Placental epithelial cell (primary cell): ENCODE results near the gene NFKB2. TPM values are rescaled to one million over a fixed set of nuclear protein-coding genes. Genes with fewer than 3 reads are reported as not detected.

Source experiments
- small RNA-seq: library from RNA; depleted of rRNA; stranded (forward); fragments of <200 nt; gene quantifications from one replicate; pipeline ENCODE3, GENCODE V24; 2012
- total RNA-seq: library from RNA; depleted of rRNA; stranded (reverse); fragments of >200 nt; gene quantifications from 2 replicates; pipeline ENCODE4 v1.2.3, GENCODE V29; 2012

Gene NFKB2
- 15.3 and 19.0 TPM in 2 replicates for total RNA-seq

DNA sequence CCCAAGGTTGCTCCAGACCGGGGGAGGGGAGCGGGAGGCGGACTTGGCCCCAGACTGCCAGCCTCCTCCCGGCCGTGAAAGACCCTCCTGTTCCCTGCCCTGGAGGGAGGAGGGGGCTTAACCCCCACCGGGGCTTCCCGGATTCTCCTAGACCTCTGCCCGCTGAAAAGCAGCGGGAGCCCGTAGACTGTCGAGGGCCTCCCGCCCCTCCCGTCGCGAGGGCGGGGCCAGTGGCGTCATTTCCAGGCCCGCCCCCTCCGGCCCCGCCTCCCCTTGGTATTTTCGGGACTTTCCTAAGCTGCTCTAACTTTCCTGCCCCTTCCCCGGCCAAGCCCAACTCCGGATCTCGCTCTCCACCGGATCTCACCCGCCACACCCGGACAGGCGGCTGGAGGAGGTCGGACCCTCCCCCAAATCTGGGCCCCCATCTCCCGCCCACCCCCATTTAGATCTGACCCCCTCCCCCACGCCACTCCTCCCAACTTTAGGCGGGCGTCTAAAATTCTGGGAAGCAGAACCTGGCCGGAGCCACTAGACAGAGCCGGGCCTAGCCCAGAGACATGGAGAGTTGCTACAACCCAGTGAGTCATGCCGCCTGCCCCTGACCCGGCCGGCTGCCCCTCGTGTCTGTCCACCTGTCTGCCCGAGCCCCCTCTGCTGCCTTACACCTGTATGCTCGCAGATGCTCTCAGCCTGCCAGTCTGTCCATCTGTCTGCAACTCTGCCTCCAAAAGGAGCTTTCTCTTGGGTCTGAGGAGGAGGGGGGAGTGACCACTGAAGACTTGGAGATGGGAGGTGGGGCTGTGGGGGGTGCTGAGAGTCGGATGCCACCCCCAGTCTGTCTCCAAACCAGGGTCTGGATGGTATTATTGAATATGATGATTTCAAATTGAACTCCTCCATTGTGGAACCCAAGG is at the start of gene NFKB2:
NFKB2 (plus strand) TSS at position 306 of the 917 bp plus-strand sequence; CDS start at position 561, 255 bp downstream.

DNA sequence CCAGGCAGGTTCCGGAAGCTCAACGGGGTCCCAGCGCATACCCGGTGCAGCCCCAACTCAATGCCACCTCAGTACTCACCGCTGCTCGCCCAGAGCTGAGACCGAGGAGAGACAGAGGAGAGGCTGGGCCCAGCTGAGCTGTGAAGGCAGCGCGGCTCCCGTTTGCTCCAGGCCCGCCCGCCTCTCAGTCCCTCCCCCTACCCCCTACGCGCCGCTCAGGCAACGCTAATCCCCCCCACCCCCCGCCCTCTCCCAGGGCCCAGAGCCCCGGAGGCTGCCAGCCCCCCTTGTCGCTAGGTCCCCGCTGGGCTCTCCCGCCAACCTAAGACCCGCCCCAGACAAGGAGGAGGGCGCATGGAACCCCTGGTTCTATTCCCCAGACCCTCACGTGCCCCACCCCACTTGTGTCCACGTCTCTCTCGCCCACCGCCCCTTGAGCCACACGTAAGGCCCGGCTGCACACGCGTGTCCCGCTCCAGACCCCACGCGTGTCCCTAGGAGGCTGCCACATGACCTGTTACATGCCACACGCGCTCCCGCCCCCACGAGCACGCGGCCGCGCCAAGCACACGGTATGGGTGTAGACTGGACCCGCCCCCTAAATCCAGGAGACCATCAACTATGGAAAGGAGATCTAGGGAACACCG is 23.2 kb downstream of the NFKB2 start, which contains the start of gene PSD:
PSD (minus strand) TSS at position 164 of the 647 bp plus-strand sequence. CDS start 1,747 bp downstream, outside the sequence.

DNA sequence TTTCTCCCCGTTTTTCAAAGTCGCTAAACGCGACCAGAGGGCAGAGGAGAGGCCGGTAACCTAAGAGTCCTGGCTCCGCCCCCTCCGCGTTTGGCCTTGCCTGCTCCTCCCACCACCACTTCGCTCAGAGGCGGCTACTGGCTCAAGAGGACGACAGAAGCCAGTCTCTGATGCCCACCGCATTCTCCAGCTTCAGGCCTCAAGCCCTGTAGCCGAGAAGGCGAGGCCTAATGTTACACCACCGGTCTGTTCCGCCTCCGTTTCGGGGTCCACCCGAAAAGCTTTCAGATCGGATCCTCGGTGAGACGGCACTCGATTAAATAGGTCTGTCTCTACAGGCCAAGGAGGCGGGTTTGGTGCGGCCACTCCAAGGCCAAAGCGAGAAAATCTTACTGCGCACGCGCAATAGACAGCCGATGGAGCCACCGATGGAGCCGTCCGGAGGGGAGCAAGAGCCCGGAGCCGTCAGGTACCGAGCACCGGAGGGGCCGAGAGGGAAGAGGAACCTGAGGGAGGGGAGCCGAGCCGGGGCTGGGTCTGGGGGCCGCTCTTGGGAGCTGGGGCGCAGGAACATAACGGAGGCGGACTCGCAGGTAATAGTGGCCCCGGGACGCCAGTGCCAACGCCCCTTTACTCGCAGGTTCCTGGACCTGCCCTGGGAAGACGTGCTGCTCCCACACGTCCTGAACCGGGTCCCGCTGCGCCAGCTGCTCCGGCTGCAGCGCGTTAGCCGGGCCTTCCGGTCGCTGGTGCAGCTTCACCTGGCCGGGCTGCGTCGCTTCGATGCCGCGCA is 25.4 kb downstream of the NFKB2 start, which contains the start of gene FBXL15:
FBXL15 (plus strand) TSS at position 123 of the 793 bp plus-strand sequence; CDS start at position 417, 294 bp downstream.

DNA sequence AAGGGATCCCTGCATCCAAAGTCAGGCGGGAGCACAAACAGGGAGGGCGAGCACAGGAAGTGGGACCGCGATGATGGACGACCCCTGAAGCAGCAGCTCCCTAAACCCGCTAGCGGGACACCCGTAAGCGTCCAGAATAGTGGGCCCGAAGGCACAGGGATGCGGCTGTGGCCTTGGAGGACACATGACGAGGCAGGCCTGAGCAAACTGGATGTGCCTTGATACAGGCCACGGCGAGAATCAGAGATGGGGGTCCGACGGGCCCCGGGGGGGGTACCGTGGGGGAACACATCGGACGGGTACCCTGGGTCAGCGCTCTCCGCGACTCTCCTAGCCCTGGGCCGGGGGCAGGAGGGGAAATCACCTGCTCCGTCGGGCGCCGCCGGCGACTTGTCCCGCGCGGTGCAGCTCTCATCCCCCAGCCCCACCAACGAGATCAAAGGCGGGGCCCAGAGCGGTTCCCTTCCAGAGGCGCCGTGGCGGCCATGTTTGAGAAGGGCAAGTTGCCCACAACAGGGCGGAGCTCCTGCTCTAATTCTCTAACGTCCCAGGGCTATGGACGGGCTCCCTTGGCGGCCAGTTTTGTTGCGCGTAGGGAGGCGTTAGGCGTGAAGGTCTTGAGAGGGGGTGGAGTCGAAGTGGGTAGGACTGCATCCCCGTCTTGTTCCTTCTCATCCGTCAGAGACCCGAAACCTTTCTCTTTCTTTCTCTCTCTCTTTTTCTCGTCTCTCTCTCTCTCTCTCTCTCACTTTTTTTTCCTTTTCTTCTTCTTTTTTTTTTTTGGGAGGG is 36.9 kb downstream of the NFKB2 start, which contains the start of gene CUEDC2:
CUEDC2 (minus strand) TSS at position 413 of the 789 bp plus-strand sequence. CDS start 7,386 bp downstream, outside the sequence.

DNA sequence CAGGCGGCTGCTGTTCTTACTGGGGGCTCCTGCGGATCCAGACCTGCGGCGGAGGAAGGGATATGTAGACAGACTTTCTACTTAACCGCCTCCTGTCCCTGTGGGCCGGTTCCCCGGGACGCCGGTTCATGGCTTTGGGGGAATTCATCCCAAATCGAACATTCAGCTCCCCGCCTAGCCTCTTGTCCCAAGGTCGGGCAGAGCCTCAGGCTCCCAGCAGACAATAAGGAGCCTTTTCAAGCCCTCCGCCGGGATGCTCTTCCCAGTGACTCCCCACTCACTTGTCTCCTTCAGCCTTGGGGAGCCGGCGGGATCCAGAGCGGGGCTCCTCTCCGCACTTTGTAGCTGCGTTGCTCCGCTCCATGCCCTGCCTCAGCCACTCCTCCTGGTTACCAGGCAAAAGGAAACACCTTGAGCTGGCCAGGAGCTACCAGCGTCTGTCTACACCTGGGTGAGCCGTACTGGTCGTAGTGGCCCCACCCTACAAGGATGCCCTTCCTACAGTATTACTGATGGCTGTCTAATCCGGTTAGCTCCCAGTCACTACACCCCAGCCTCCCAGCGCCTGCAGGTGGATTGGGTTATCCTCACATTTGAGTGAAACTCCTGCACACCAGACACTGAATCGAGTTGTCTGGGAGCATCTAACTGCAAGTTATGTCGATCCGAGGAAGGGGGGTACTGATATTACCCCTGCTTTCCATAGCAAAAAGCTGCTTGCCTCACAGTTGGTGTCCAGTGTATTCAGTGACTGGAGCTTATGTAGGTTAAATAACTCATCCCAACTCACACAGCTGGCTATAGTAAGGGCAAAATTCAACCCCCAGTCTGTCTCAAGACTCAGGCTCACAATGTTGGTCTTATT is 55.8 kb downstream of the NFKB2 start, which contains the start of gene C10orf95:
C10orf95 (minus strand) TSS at position 439 of the 865 bp plus-strand sequence. CDS start 450 bp downstream, outside the sequence.

Small RNA genes within 50 kb of the gene (small RNA-seq; reads per million reads assigned to genes)
- 30.5 reads per million, percentile 97 among the genes with 10 or more reads in this experiment for gene MIR146B

Other genes with a start within 250 kb of the NFKB2 start
- 16.1 and 17.9 TPM in 2 replicates for gene NOLC1, start 243.3 kb upstream of the NFKB2 start, total RNA-seq
- not detected in 2 replicates for gene ELOVL3, start 169.4 kb upstream of the NFKB2 start, total RNA-seq
- not detected in 2 replicates for gene PITX3, start 154.2 kb upstream of the NFKB2 start, total RNA-seq
- 46.7 and 72.2 TPM in 2 replicates for gene GBF1, start 150.2 kb upstream of the NFKB2 start, total RNA-seq
- gene PSD, start 23.1 kb downstream of the NFKB2 start, total RNA-seq = 2.3 and 12.2 TPM in 2 replicates
- 8.7 and 14.5 TPM in 2 replicates for gene FBXL15, start 25.1 kb downstream of the NFKB2 start, total RNA-seq
- 25.9 and 41.6 TPM in 2 replicates for gene CUEDC2, start 36.9 kb downstream of the NFKB2 start, total RNA-seq
- 1.3 TPM in 1 of 2 replicates, not detected in the other for gene C10orf95, start 55.8 kb downstream of the NFKB2 start, total RNA-seq
- gene ACTR1A, start 107.0 kb downstream of the NFKB2 start, total RNA-seq = 80.5 and 158 TPM in 2 replicates
- 4.7 and 7.5 TPM in 2 replicates for gene SUFU, start 108.3 kb downstream of the NFKB2 start, total RNA-seq
- gene TRIM8, start 248.8 kb downstream of the NFKB2 start, total RNA-seq = 69.0 and 139 TPM in 2 replicates